DOHH2 (cell line): Measurements from ENCODE around the gene RFLNA.

Source experiments
- EZH2phosphoT487 ChIP-seq: fragments of 200-600 bp; sonication (generic); IDR thresholded peaks from 2 replicates; pipeline ENCODE4 v1.6.1; 2017; ENCODE audit warnings: borderline replicate concordance, mild to moderate bottlenecking, antibody characterized with exemption, low read length, moderate library complexity, mixed read lengths
- TF ChIP-seq, protein P1 (sequence below): fragments of 200-600 bp; sonication (generic); IDR thresholded peaks from one replicate; pipeline ENCODE4 v1.5.1; 2014; ENCODE audit warnings: antibody characterized with exemption, mild to moderate bottlenecking, low read depth, low read length; ENCODE audit not compliant: poor library complexity, severe bottlenecking

DNA sequence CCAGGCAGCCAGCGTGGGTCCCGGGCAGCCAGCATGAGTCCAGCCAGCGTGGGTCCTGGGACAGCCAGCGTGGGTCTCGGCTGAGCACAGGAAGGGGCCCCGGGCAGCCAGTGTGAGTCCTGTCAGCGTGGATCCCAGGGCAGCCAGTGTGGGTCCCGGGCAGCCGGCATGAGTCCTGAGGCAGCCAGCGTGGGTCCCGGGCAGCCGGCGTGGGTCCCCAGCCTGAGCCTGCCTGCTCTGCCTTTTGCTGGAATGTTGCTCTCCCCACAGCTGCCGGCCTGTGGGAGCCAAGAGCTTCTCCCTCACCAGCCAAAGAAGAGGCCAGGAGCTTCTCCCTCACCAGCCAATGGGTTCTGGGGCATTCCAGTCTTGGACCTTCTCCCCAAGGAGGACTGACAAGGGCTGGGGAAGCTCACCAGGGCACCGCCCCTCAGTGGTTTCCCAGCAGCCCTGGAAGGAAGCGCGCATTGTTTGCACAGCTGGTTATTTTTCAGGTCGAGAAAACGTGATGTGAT is 15.0 kb upstream of the RFLNA start:
- TF ChIP-seq, protein P1, sequence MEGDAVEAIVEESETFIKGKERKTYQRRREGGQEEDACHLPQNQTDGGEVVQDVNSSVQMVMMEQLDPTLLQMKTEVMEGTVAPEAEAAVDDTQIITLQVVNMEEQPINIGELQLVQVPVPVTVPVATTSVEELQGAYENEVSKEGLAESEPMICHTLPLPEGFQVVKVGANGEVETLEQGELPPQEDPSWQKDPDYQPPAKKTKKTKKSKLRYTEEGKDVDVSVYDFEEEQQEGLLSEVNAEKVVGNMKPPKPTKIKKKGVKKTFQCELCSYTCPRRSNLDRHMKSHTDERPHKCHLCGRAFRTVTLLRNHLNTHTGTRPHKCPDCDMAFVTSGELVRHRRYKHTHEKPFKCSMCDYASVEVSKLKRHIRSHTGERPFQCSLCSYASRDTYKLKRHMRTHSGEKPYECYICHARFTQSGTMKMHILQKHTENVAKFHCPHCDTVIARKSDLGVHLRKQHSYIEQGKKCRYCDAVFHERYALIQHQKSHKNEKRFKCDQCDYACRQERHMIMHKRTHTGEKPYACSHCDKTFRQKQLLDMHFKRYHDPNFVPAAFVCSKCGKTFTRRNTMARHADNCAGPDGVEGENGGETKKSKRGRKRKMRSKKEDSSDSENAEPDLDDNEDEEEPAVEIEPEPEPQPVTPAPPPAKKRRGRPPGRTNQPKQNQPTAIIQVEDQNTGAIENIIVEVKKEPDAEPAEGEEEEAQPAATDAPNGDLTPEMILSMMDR, result no peak
- no peak for TF ChIP-seq EZH2phosphoT487
